HEK293 (cell line): ENCODE results near the gene FOXRED1.

Experiments
- CTCF ChIA-PET: fragments of 350-600 bp; formaldehyde crosslinking; extraction: SDS; loops from one replicate; lab custom pipeline; 2021; ENCODE audit warnings: antibody characterized with exemption; lab: Yijun Ruan, JAX
- POLR2A ChIA-PET: fragments of 300-600 bp; formaldehyde crosslinking; extraction: SDS; loops from one replicate; lab custom pipeline; 2020; ENCODE audit warnings: antibody characterized with exemption, inconsistent platforms; lab: Yijun Ruan, JAX
- H3K27ac ChIP-seq: fragments of 200-500 bp; sonication (Bioruptor generic); 2 replicates; pipeline ENCODE4 v1.5.1; 2014; ENCODE audit warnings: low read depth, low read length, control low read depth, inconsistent platforms; ENCODE audit errors: extremely low read depth
- H3K36me3 ChIP-seq, 2 experiments: fragments of 200-500 bp in 1 of 2; sonication (Bioruptor generic) in 1 of 2; 1 replicate in 1 of 2; 2 replicates in 1 of 2; pipeline ENCODE4 v1.5.1; 2014 to 2017; ENCODE audit warnings: inconsistent platforms in 2 of 2, low read length in 2 of 2; ENCODE audit not compliant: control insufficient read depth in 2 of 2, insufficient read depth in 1 of 2
- H3K4me1 ChIP-seq: fragments of 200-500 bp; sonication (Bioruptor generic); 2 replicates; pipeline ENCODE4 v1.5.1; 2014; ENCODE audit warnings: mild to moderate bottlenecking, low read length, inconsistent platforms; ENCODE audit not compliant: control insufficient read depth, insufficient read depth
- H3K4me3 ChIP-seq: 2 replicates; pipeline ENCODE4 v1.5.1; 2011; ENCODE audit warnings: low read depth, mild to moderate bottlenecking, control low read depth, low read length, moderate library complexity
- H3K9me3 ChIP-seq: fragments of 200-500 bp; sonication (Bioruptor generic); 2 replicates; pipeline ENCODE4 v1.5.1; 2014; ENCODE audit warnings: low read depth, low read length, inconsistent platforms; ENCODE audit not compliant: control insufficient read depth, insufficient read depth
- FEZF1 ChIP-seq: fragments of 450-650 bp; formaldehyde crosslinking; IDR thresholded peaks from 2 replicates; pipeline ENCODE4 v1.5.1; 2016; ENCODE audit warnings: missing biosample characterization, missing genetic modification characterization
- HOXA7 ChIP-seq: sonication (generic); formaldehyde crosslinking; IDR thresholded peaks from 2 replicates; pipeline ENCODE4 v1.8.1; 2022; ENCODE audit warnings: missing genetic modification reagents, borderline replicate concordance
- KLF10 ChIP-seq: fragments of 450-650 bp; IDR thresholded peaks from 2 replicates; pipeline ENCODE4 v1.5.1; 2018; ENCODE audit warnings: missing biosample characterization, mild to moderate bottlenecking, missing genetic modification characterization
- PRDM4 ChIP-seq: fragments of 450-650 bp; formaldehyde crosslinking; IDR thresholded peaks from 2 replicates; pipeline ENCODE4 v1.5.1; 2017; ENCODE audit warnings: missing biosample characterization, missing genetic modification characterization
- PRDM6 ChIP-seq: fragments of 450-650 bp; formaldehyde crosslinking; IDR thresholded peaks from 2 replicates; pipeline ENCODE4 v1.5.1; 2017; ENCODE audit warnings: missing biosample characterization, missing genetic modification characterization
- RBAK ChIP-seq: fragments of 450-650 bp; formaldehyde crosslinking; IDR thresholded peaks from 2 replicates; pipeline ENCODE4 v1.5.1; 2016; ENCODE audit warnings: missing biosample characterization, missing genetic modification characterization
- SCRT1 ChIP-seq: fragments of 450-650 bp; formaldehyde crosslinking; IDR thresholded peaks from 2 replicates; pipeline ENCODE4 v1.5.1; 2016; ENCODE audit warnings: missing biosample characterization, missing genetic modification characterization, borderline replicate concordance
- SETDB1 ChIP-seq: IDR thresholded peaks from one replicate; pipeline ENCODE4 v1.6.1; 2017; ENCODE audit warnings: mild to moderate bottlenecking, low read length, moderate library complexity, mixed read lengths; ENCODE audit not compliant: insufficient read length
- SP7 ChIP-seq: fragments of 450-650 bp; formaldehyde crosslinking; IDR thresholded peaks from 2 replicates; pipeline ENCODE4 v1.5.1; 2016; ENCODE audit warnings: missing biosample characterization, missing genetic modification characterization
- TCF7L2 ChIP-seq: IDR thresholded peaks from 2 replicates; pipeline ENCODE4 v1.6.1; 2011; ENCODE audit warnings: low read depth, mild to moderate bottlenecking, inconsistent platforms, low read length, moderate library complexity, borderline replicate concordance
- YY1 ChIP-seq: fragments of 450-650 bp; formaldehyde crosslinking; IDR thresholded peaks from 2 replicates; pipeline ENCODE4 v1.5.1; 2018; ENCODE audit warnings: missing biosample characterization, missing genetic modification characterization
- ZBTB6 ChIP-seq: fragments of 450-650 bp; formaldehyde crosslinking; IDR thresholded peaks from 2 replicates; pipeline ENCODE4 v1.5.1; 2017; ENCODE audit warnings: missing biosample characterization, missing genetic modification characterization
- ZNF10 ChIP-seq: fragments of 450-650 bp; formaldehyde crosslinking; IDR thresholded peaks from 2 replicates; pipeline ENCODE4 v1.5.1; 2017; ENCODE audit warnings: missing biosample characterization, missing genetic modification characterization
- ZNF132 ChIP-seq: fragments of 450-650 bp; formaldehyde crosslinking; IDR thresholded peaks from 2 replicates; pipeline ENCODE4 v1.5.1; 2017; ENCODE audit warnings: missing biosample characterization, missing genetic modification characterization, borderline replicate concordance
- ZNF138 ChIP-seq: fragments of 450-650 bp; formaldehyde crosslinking; IDR thresholded peaks from 2 replicates; pipeline ENCODE4 v1.5.1; 2016; ENCODE audit warnings: missing biosample characterization, missing genetic modification characterization, borderline replicate concordance
- ZNF146 ChIP-seq: fragments of 450-650 bp; formaldehyde crosslinking; IDR thresholded peaks from 2 replicates; pipeline ENCODE4 v1.5.1; 2016; ENCODE audit warnings: missing biosample characterization, missing genetic modification characterization
- ZNF157 ChIP-seq: fragments of 450-650 bp; formaldehyde crosslinking; IDR thresholded peaks from 2 replicates; pipeline ENCODE4 v1.5.1; 2016; ENCODE audit warnings: missing biosample characterization, missing genetic modification characterization
- ZNF239 ChIP-seq: fragments of 450-650 bp; formaldehyde crosslinking; IDR thresholded peaks from 2 replicates; pipeline ENCODE4 v1.5.1; 2016; ENCODE audit warnings: missing biosample characterization, missing genetic modification characterization
- ZNF280D ChIP-seq: fragments of 450-650 bp; formaldehyde crosslinking; IDR thresholded peaks from 2 replicates; pipeline ENCODE4 v1.5.1; 2016; ENCODE audit warnings: missing biosample characterization, missing genetic modification characterization
- ZNF324 ChIP-seq: fragments of 450-650 bp; formaldehyde crosslinking; IDR thresholded peaks from 2 replicates; pipeline ENCODE4 v1.5.1; 2016; ENCODE audit warnings: missing biosample characterization, missing genetic modification characterization
- ZNF354C ChIP-seq: fragments of 450-650 bp; formaldehyde crosslinking; IDR thresholded peaks from 2 replicates; pipeline ENCODE4 v1.5.1; 2016; ENCODE audit warnings: missing biosample characterization, missing genetic modification characterization, low read depth, borderline replicate concordance
- ZNF398 ChIP-seq: fragments of 450-650 bp; formaldehyde crosslinking; IDR thresholded peaks from 2 replicates; pipeline ENCODE4 v1.5.1; 2017; ENCODE audit warnings: missing biosample characterization, missing genetic modification characterization
- ZNF426 ChIP-seq: fragments of 450-650 bp; formaldehyde crosslinking; IDR thresholded peaks from 2 replicates; pipeline ENCODE4 v1.5.1; 2017; ENCODE audit warnings: missing biosample characterization, missing genetic modification characterization, mild to moderate bottlenecking, inconsistent platforms, moderate library complexity
- ZNF433 ChIP-seq: fragments of 450-650 bp; formaldehyde crosslinking; IDR thresholded peaks from 2 replicates; pipeline ENCODE4 v1.5.1; 2016; ENCODE audit warnings: missing biosample characterization, missing genetic modification characterization, low read depth
- ZNF473 ChIP-seq: fragments of 450-650 bp; formaldehyde crosslinking; IDR thresholded peaks from 2 replicates; pipeline ENCODE4 v1.5.1; 2017; ENCODE audit warnings: missing biosample characterization, missing genetic modification characterization
- ZNF571 ChIP-seq: fragments of 450-650 bp; formaldehyde crosslinking; IDR thresholded peaks from 2 replicates; pipeline ENCODE4 v1.5.0; 2017; ENCODE audit warnings: missing biosample characterization, missing genetic modification characterization
- ZNF600 ChIP-seq: fragments of 450-650 bp; formaldehyde crosslinking; IDR thresholded peaks from 2 replicates; pipeline ENCODE4 v1.5.1; 2016; ENCODE audit warnings: missing biosample characterization, missing genetic modification characterization

FOXRED1 gene

GRCh38 chr11:126310992-126311310, 42.0 kb downstream of the FOXRED1 start (continued):
- TF ChIP-seq ZBTB6 (tag by site-specific recombination) (no peak), TCF7L2 (no peak), ZNF571 (tag by site-specific recombination) (no peak), HOXA7 (CRISPR knock-in tag) (no peak), SP7 (tag by site-specific recombination) (no peak), ZNF157 (tag by site-specific recombination) (no peak), ZNF138 (tag by site-specific recombination) (no peak), FEZF1 (tag by site-specific recombination) (no peak)

- no peak overlapping the region for H3K4me3 ChIP-seq
- ChIA-PET CTCF (interaction anchor here (0.6 to 6.9 kb wide), 24 partner anchors 7 to 1838 kb away, joined by 3 to 69 read pairs (median 4); no protein-coding TSS in a partner anchor), POLR2A (no interaction called here)
- peaks cover 0 to 3% of the 10 kb centered on the region in 2 experiments; a peak in 1 of 3 replicates for H3K36me3 ChIP-seq
- H3K9me3 ChIP-seq = no peaks in the 10 kb centered on the region
- no peak overlapping the region for H3K27ac ChIP-seq
- H3K4me1 ChIP-seq = no peaks in the 10 kb centered on the region
- TF ChIP-seq ZNF433 (tag by site-specific recombination) (no peak), ZNF10 (tag by site-specific recombination) (no peak), PRDM6 (tag by site-specific recombination) (no peak), ZNF473 (tag by site-specific recombination) (no peak), ZNF354C (tag by site-specific recombination) (no peak), RBAK (tag by site-specific recombination) (no peak), ZNF239 (tag by site-specific recombination) (no peak), ZNF146 (tag by site-specific recombination) (no peak), YY1 (no peak), ZNF324 (tag by site-specific recombination) (no peak), ZNF600 (tag by site-specific recombination) (no peak), SETDB1 (no peak), ZNF398 (tag by site-specific recombination) (no peak), ZNF280D (tag by site-specific recombination) (no peak), KLF10 (tag by site-specific recombination) (no peak), ZNF132 (tag by site-specific recombination) (no peak), ZNF426 (tag by site-specific recombination) (no peak), SCRT1 (tag by site-specific recombination) (no peak), PRDM4 (tag by site-specific recombination) (no peak)
These were observed 42.7 kb downstream of the FOXRED1 start for GRCh38 chr11:126311401-126312291.
